Superior temporal gyrus (tissue), 1 donor: ENCODE results near the gene NLGN4X.
A peak's percentile ranks its signal among the peaks of the same experiment; 100 is the strongest.

Experiments used
- DNase-seq: peaks from one replicate; pipeline ENCODE4 v3.0.0-alpha.2; 2016; ENCODE audit errors: extremely low spot score

NLGN4X gene

DNA sequence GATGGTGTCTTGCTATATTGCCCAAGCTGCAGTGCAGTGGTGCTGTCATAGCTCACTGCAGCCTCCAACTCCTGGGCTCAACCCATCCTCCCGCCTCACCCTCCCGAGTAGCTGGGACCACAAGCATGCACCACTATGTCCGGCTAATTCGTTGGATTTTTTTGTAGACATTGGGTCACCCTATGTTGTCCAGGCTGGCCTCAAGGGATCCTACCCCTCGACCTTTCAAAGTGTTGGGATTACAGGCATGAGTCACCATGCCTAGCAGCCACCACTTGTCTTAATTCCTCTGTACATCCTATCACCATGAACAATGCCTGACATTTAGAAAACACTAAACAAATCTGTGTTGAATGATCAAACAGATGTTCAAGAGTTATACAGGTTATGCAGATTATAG is 76.7 kb downstream of the NLGN4X start:
- no peak for DNase-seq

DNA sequence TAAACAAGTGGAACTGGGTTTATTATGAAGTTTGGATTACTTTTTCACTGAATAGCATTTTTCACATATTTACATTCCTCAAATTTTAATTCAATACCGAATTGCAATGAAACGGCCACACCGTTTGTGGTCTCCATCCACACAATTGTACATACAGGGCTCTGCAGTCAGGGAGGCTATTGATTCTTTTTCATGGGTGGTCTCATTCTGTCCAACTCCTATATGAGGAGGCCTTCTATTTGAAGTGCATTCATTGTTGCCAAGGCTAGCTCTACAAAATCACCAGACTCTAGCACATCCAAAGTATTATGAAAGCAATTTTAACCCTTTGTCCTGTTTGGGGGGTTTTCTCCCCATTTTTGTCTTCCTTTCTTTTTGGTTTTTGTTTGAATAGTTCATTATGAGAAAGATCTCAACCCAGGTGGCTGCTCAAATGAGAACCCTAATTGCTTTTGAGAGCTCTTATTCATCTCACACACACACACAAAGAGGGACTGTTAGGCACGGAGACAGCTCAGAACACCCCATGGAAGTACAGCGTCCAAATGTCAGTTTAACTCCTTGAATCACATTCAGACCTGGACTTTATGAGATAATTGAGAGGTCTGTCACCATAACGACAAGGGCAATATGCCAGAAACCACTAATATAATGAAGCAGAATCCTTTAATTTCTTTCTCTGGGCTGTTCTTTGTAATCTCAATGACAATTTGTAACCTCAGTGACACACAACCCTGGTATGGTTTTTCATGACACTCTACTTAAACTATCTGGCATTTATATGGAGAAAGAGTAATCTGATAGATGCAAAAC is 79.4 kb downstream of the NLGN4X start:
- DNase-seq, result no peak

GRCh38 chrX:6134255-6134654 is 94.4 kb downstream of the NLGN4X start:
- DNase-seq, result no peak

DNA sequence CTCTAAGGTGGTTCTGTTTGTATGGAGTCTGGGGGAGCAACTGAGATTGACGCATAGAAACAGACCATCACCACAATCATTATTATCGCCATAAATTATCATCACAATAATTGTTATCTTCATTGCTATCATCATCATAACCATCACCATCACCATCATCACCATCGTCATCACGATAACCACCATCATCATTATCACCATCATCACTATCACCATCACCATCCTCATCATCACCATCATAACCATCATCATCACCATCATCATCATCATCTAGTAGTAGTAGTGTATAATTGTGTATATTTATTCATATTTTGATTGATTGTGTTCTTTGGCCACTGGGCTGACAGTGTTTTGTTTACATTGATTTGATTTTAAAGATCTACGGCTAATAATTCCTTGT is 95.7 kb downstream of the NLGN4X start:
- DNase-seq, result no peak

GRCh38 chrX:6131287-6131686 is 97.4 kb downstream of the NLGN4X start:
- no peak for DNase-seq

DNA sequence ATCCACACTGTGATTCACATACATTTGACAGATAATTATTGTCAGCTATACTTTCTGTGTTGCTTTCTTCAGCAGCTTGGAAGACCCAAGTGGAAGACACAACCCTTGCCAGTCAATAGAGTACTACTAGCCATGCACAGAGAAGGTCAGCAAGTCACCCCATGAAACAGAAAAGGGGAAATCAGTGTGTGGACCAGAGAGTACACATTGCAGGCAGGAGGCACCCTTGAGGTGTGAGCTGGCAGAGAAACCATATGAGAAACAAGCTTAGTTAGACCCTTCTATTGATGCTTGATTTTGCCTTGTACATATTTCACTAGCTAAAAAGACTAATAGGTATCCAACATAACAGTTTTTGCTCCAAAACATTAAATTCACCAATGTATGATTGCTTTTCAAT is 99.5 kb downstream of the NLGN4X start:
- no peak for DNase-seq

DNA sequence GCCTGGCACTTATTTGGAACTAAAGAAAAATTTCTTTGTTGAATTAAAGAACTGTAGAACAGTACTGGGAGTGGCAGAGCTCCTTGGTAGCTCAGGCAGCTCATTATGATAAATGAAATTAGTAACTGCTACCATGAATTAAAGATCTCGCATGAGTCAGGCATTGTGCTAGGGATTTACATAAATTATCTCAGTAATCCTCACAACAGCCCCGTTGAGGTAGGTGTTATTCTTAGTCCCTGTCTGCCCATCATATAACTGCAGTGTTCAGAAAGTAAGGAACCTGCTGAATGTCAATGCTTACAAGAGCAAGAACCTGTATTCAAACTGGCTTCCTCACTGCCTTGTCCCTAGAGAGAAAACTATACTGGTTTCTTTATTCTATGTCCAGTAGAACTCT is 108.3 kb downstream of the NLGN4X start:
- DNase-seq, result no peak

GRCh38 chrX:6095469-6095868 is 133.2 kb downstream of the NLGN4X start:
- no peak for DNase-seq

- DNase-seq, result no peak
Observed at GRCh38 chrX:6074532-6074931, 154.1 kb downstream of the NLGN4X start.

DNA sequence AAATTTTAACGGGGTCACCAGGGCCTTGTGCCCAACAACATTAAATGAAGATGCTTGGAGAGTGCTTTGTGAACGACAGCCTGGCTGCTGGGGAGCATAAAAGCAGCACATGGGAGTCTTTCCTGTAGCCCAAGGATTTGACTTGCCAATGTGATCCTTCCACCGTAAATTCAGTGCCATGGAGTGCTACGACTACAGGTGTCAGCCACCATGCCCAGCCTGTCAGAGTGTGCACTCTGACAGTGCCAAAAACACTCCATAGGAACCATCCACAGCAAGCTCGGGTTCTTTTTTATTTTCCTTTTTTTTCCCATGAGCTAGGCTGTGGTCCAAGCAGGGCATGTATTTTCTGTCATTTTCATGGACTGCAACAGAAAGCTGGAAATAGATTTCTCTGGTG is 156.9 kb downstream of the NLGN4X start:
- no peak for DNase-seq

DNA sequence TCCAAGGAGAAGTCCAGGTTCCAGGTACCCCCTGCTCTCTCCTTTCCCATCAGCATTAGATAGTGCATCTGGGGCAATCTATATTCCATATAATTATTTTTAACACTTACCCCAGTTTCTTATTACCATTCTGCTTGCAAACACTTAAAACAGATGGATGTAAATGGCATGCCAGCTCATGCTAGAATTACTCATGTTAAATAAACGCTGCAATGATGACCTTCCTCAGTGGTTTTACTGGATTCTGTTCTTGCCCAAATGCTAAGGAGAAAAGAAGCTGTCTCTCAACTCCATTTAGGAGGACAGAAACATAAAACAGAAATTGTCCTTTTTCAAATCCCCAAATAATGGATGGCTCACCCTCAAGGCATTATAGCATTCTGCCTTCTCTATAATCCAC is 161.1 kb downstream of the NLGN4X start:
- DNase-seq, result no peak

DNA sequence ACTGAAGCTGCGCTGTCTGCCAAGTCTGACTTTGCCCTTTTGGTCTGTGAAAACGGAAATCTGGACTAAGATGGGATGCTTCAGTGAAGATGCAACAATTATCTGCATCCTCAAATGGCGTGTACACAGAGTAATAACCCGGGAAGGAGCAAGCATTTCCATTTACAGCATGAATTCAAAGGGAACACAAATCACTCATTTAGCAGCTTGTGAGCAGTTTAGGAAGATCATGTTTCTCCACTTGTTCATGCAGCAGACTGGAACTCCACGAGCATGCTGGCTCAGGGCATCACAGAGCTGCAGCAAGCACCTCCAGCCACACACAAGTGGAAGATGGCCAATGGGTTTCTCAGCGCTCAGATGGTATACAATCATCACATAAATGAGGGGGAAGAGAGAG is 175.5 kb downstream of the NLGN4X start:
- DNase-seq, result peak; percentile 14

- peak; percentile 18 for DNase-seq
Observed at GRCh38 chrX:6052111-6052745, 176.4 kb downstream of the NLGN4X start.

DNA sequence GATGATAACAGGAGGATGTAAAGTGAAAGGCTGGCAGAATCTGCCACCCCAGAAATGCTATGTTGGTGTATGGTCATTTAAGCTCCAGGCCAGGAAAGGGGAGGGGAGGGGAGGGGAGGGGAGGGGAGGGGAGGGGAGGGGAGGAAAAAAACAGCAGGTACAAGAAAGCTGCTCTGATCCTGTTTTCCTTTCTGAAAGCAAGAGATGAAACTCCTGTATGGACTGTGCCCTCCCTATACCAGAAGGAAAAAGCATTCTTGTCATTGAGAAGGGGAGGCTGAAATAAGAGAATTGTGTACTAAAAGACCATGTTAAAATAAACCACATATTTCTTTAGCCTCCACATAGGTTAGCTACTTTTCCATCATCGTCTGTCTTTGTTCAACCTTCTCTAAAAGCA is 179.5 kb downstream of the NLGN4X start:
- DNase-seq, result no peak

- no peak for DNase-seq
Observed at GRCh38 chrX:6041630-6042029, 187.0 kb downstream of the NLGN4X start.

GRCh38 chrX:6029014-6029413 is 199.7 kb downstream of the NLGN4X start:
- DNase-seq, result no peak

GRCh38 chrX:6026980-6027379 is 201.7 kb downstream of the NLGN4X start:
- no peak for DNase-seq

DNA sequence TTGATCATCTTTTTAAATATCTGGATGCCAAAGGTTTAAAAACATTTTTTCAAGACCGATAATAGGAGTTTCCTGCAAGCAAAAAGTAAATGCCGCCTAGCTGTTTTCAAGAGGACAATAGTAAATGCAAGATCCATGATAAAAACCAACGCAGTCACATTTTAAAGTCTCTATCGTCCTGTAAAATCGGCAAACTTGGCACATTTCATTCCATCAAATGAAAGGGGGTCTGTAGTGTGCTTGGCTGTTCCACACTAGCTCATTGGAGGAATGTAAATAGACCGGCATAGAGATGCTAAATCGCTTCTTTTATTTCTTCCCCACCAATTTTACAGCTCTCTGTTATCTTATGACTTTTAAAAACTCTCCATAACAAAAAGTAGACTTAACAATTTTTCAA is 202.2 kb downstream of the NLGN4X start:
- no peak for DNase-seq

DNA sequence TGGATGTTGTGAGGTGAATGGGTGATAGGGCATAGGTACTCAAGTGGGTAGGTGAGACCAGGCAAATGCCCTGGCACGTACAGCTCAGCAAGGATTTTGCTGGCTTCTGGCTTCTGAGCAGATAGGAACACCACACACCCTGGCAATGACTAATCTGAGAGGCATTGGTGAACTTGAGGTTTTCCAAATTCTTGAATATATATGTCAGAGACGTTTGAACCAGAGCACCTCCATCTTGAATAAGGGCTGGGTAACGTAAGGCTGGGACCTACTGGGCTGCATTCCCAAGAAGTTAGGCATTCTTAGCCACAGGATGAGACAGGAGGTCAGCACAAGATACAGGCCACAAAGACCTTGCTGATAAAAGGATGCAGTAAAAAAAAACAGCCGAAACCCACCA is 204.5 kb downstream of the NLGN4X start:
- DNase-seq, result no peak

DNA sequence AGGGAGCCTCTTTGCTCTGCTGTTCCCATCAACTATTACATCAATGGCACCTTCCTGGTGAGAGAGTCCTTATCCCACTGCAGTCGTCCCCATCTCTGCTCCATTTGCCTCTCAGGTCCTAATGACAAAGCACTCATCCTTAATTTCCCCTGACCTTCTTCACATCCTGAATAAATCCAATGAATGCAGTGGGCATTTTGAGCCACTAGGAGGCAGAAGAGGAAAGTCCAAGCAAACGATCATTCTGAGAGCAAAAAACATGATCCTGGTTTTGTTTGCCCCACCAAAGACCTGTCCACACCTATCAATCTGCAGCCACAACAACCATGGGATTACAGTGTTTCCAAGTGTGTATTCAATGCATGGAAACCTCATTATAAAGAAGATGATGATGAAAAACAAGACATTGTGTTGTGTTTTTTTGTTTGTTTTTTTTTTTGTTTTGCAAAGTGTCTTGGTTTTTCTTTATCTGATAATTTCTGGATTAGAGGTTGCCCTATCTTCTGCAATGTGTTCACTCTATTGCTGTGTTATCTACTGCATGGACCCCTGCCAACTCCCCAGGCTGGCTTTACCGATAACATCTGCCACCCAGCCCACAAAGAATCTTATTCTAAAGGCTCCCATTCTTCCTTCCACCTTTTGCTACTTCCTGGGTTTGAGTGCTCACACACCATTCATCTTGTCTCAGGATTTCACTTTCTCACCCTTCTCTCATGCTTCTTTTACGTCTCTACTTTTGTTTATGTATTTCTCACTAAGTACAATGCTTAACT is 207.2 kb downstream of the NLGN4X start:
- peak; percentile 60 for DNase-seq

DNA sequence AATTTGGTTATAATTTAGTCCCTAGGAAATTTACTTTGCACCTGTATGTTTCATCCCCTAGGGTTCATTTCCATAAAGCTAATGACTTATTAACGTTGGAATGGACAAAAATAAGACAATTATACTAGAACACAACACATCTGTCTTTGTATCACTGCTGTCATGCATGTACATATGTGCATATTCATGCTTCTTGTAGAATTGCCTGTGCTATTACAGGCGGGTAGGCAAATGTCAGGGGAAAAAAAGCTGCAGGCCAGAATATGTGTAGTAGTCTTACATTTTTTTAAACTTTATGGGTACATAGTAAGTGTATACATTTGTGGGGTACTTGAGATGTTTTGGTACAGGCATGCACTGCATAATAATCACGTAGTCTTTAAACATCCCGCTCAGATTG is 209.6 kb downstream of the NLGN4X start:
- no peak for DNase-seq

- no peak for DNase-seq
Observed at GRCh38 chrX:6015423-6015822, 213.2 kb downstream of the NLGN4X start.

- no peak for DNase-seq
Observed at GRCh38 chrX:6012357-6012756, 216.3 kb downstream of the NLGN4X start.
